Caco-2 (cell line): Measurements from ENCODE around the gene YJU2. TPM values are rescaled to one million over a fixed set of nuclear protein-coding genes. Genes with fewer than 3 reads are reported as not detected.

Experiments used
- BruUV-seq: library from RNA; stranded (reverse); fragments of 400-500 nt; replicated peaks from 2 replicates; lab custom pipeline; 2021; lab: Mats Ljungman, UMichigan
- CTCF ChIA-PET: fragments of 300-600 bp; sonication (Branson Sonifier 250); formaldehyde crosslinking; loops from one replicate; lab custom pipeline; 2022; ENCODE audit warnings: antibody characterized with exemption; lab: Charles Lee
- POLR2A ChIA-PET: fragments of 300-600 bp; sonication (Branson Sonifier 250); formaldehyde crosslinking; loops from one replicate; lab custom pipeline; 2022; ENCODE audit warnings: antibody characterized with exemption; lab: Charles Lee
- DNase-seq, 2 experiments: peaks; one replicate each; pipeline versions ENCODE4 v3.0.0 to v3.0.0-alpha.2; 2020 to 2022
- H3K27me3 ChIP-seq: replicated peaks from 2 replicates; pipeline ENCODE4 v1.6.0; 2011; ENCODE audit warnings: low read length; ENCODE audit not compliant: control insufficient read depth, insufficient read depth
- H3K36me3 ChIP-seq: 2 replicates; pipeline ENCODE4 v1.5.1; 2011; ENCODE audit warnings: low read length; ENCODE audit not compliant: control insufficient read depth, insufficient read depth
- H3K4me1 ChIP-seq: fragments of 250-450 bp; sonication (Bioruptor Pico); 2 replicates; pipeline ENCODE4 v1.5.1; 2020; ENCODE audit warnings: mild to moderate bottlenecking
- H3K4me3 ChIP-seq: 2 replicates; pipeline ENCODE4 v1.5.1; 2011; ENCODE audit warnings: low read depth, mild to moderate bottlenecking, control low read depth, low read length
- H3K9me3 ChIP-seq: fragments of 250-450 bp; sonication (Bioruptor Pico); 2 replicates; pipeline ENCODE4 v1.5.1; 2020; ENCODE audit warnings: mild to moderate bottlenecking, moderate library complexity
- H3K27ac Mint-ChIP-seq: one replicate; pipeline ENCODE4 v1.8.0; 2022; ENCODE audit warnings: mixed read lengths; ENCODE audit not compliant: unreplicated experiment
- H3K27me3 Mint-ChIP-seq: one replicate; pipeline ENCODE4 v1.8.0; 2022; ENCODE audit warnings: mixed read lengths; ENCODE audit not compliant: insufficient read depth, unreplicated experiment
- H3K36me3 Mint-ChIP-seq: one replicate; pipeline ENCODE4 v1.8.0; 2022; ENCODE audit warnings: mild to moderate bottlenecking, mixed read lengths; ENCODE audit not compliant: insufficient read depth, unreplicated experiment
- H3K4me1 Mint-ChIP-seq: one replicate; pipeline ENCODE4 v1.8.0; 2022; ENCODE audit warnings: low read depth, mixed read lengths; ENCODE audit not compliant: unreplicated experiment
- H3K4me3 Mint-ChIP-seq: one replicate; pipeline ENCODE4 v1.8.0; 2022; ENCODE audit warnings: mild to moderate bottlenecking, moderate library complexity, mixed read lengths; ENCODE audit not compliant: unreplicated experiment
- H3K9me3 Mint-ChIP-seq: one replicate; pipeline ENCODE4 v1.8.0; 2022; ENCODE audit warnings: mixed read lengths; ENCODE audit not compliant: unreplicated experiment
- CTCF ChIP-seq, 2 experiments: fragments of 200-600 bp in 1 of 2; IDR thresholded peaks; 1 replicate in 1 of 2; 2 replicates in 1 of 2; pipeline versions ENCODE4 v1.5.1 to v1.8.0; 2011 to 2022; ENCODE audit warnings: antibody characterized with exemption in 1 of 2, control low read depth in 1 of 2, inconsistent platforms in 1 of 2, low read depth in 1 of 2, low read length in 1 of 2, mild to moderate bottlenecking in 1 of 2, moderate library complexity in 1 of 2; ENCODE audit not compliant: insufficient read depth in 1 of 2, severe bottlenecking in 1 of 2, unreplicated experiment in 1 of 2
- intact Hi-C: fragments of 100-400 bp; cut with micrococcal nuclease; formaldehyde crosslinking; loops from one replicate; pipeline ENCODE4 v1.10.0; 2022; ENCODE audit not compliant: unreplicated experiment
- total RNA-seq: library from RNA; stranded (reverse); gene quantifications from 2 replicates; pipeline ENCODE4 v1.2.3, GENCODE V29; 2022

Gene YJU2
- total RNA-seq, 1 experiment from 2014 or later = 19.5 TPM

- H3K4me1 Mint-ChIP-seq = peaks cover 10% of the 10 kb centered on the region
Observed at GRCh38 chr19:4302243-4302640, 55.4 kb downstream of the YJU2 start, which contains the start of gene TMIGD2. TMIGD2 (minus strand) TSS chr19:4302389; CDS start chr19:4302385, 4 bp downstream.

GRCh38 chr19:4303819-4304537 lies 57.1 kb downstream of the YJU2 start:
- no peaks in the 10 kb centered on the region for H3K36me3 Mint-ChIP-seq
- Histone ChIP-seq H3K27me3 (no peaks in the 10 kb centered on the region), H3K36me3 (no peaks in the 10 kb centered on the region), H3K4me3 (peak overlapping the region; percentile 39), H3K4me1 (no peaks in the 10 kb centered on the region), H3K9me3 (no peaks in the 10 kb centered on the region)
- no peak for TF ChIP-seq CTCF (IDR thresholded peaks at IDR 0.05; ENCODE audit: insufficient read depth in 1 of 2, low read depth in 1 of 2, low read length in 1 of 2, severe bottlenecking in 1 of 2, unreplicated experiment in 1 of 2)
- peak overlapping the region; percentile 61 for H3K4me3 Mint-ChIP-seq
- H3K27me3 Mint-ChIP-seq = no peaks in the 10 kb centered on the region
- DNase-seq = no peak
- intact Hi-C loops = no loop called here
- ChIA-PET CTCF (interaction anchor here (0.7 kb wide), 1 partner anchor 42 kb away, joined by 3 read pairs; no protein-coding TSS in a partner anchor), POLR2A (no interaction called here)
- BruUV-seq = no TSS peak
- no peak overlapping the region for H3K27ac Mint-ChIP-seq
- no peaks in the 10 kb centered on the region for H3K9me3 Mint-ChIP-seq
- H3K4me1 Mint-ChIP-seq = peaks cover 10% of the 10 kb centered on the region

More at GRCh38 chr19:4302243-4302640, 55.4 kb downstream of the YJU2 start, which contains the start of gene TMIGD2:
- H3K36me3 ChIP-seq = no peaks in the 10 kb centered on the region
- Mint-ChIP-seq H3K36me3 (no peaks in the 10 kb centered on the region), H3K9me3 (no peaks in the 10 kb centered on the region), H3K27me3 (no peaks in the 10 kb centered on the region), H3K4me3 (no peak within 1 kb of the TSS), H3K27ac (peak within 1 kb of the TSS; percentile 8)
- ChIA-PET CTCF (interaction anchor here (0.6 kb wide), 1 partner anchor 94 kb away, joined by 5 read pairs; no protein-coding TSS in a partner anchor), POLR2A (no interaction called here)
- TF ChIP-seq CTCF (IDR thresholded peaks at IDR 0.05; ENCODE audit: insufficient read depth in 1 of 2, low read depth in 1 of 2, low read length in 1 of 2, severe bottlenecking in 1 of 2, unreplicated experiment in 1 of 2) = no peak
- no peaks in the 10 kb centered on the region for H3K4me1 ChIP-seq
- DNase-seq = no peak
- BruUV-seq = no TSS peak
- intact Hi-C loops = no loop called here
- no peaks in the 10 kb centered on the region for H3K9me3 ChIP-seq
- no peak within 1 kb of the TSS for H3K4me3 ChIP-seq
- no peaks in the 10 kb centered on the region for H3K27me3 ChIP-seq

GRCh38 chr19:4304538-4305256 lies 57.8 kb downstream of the YJU2 start, which contains the start of gene FSD1:
FSD1 (plus strand) TSS chr19:4304598; CDS start chr19:4304747, 149 bp downstream.
- intact Hi-C loops = no loop called here
- no peaks in the 10 kb centered on the region for H3K27me3 ChIP-seq
- H3K36me3 ChIP-seq = no peaks in the 10 kb centered on the region
- Mint-ChIP-seq H3K4me1 (peaks cover 10% of the 10 kb centered on the region), H3K9me3 (no peaks in the 10 kb centered on the region), H3K36me3 (no peaks in the 10 kb centered on the region), H3K4me3 (peak within 1 kb of the TSS; percentile 62), H3K27ac (no peak within 1 kb of the TSS), H3K27me3 (no peaks in the 10 kb centered on the region)
- H3K9me3 ChIP-seq = no peaks in the 10 kb centered on the region
- POLR2A ChIA-PET = no interaction called here
- TF ChIP-seq CTCF (IDR thresholded peaks at IDR 0.05; ENCODE audit: insufficient read depth in 1 of 2, low read depth in 1 of 2, low read length in 1 of 2, severe bottlenecking in 1 of 2, unreplicated experiment in 1 of 2) = no peak
- CTCF ChIA-PET = interaction anchor here (0.6 to 0.7 kb wide), 3 partner anchors 38 to 332 kb away, joined by 3 to 5 read pairs (median 3); partner anchors contain the start of gene MPND
- H3K4me3 ChIP-seq = peak within 1 kb of the TSS; percentile 39
- BruUV-seq = no TSS peak
- H3K4me1 ChIP-seq = no peaks in the 10 kb centered on the region
- peak; percentile 73 to 82 for DNase-seq
